MM.1S (cell line): ENCODE data around the gene TGM3.

ENCODE experiments used
- DNase-seq: peaks from one replicate; pipeline ENCODE4 v3.0.0-alpha.2; 2015
- H2AFZ ChIP-seq: fragments of 300-600 bp; sonication (generic); 2 replicates; pipeline ENCODE4 v1.6.0; 2016; ENCODE audit warnings: antibody characterized with exemption, low read length
- H3F3A ChIP-seq: fragments of 300-600 bp; sonication (generic); 2 replicates; pipeline ENCODE4 v1.6.1; 2016; ENCODE audit warnings: mild to moderate bottlenecking, antibody characterized with exemption, low read length, moderate library complexity, mixed read lengths; ENCODE audit not compliant: insufficient read depth
- H3K27ac ChIP-seq: fragments of 300-600 bp; sonication (generic); 2 replicates; pipeline ENCODE4 v1.5.1; 2016; ENCODE audit warnings: mild to moderate bottlenecking, low read length
- H3K27me3 ChIP-seq: fragments of 300-600 bp; sonication (generic); replicated peaks from 2 replicates; pipeline ENCODE4 v1.6.0; 2016; ENCODE audit warnings: low read length; ENCODE audit not compliant: insufficient read depth
- H3K36me3 ChIP-seq: fragments of 300-600 bp; sonication (generic); replicated peaks from 2 replicates; pipeline ENCODE4 v1.6.1; 2016; ENCODE audit warnings: mild to moderate bottlenecking, low read length, mixed read lengths; ENCODE audit not compliant: insufficient read depth
- H3K4me1 ChIP-seq: fragments of 300-600 bp; sonication (generic); 2 replicates; pipeline ENCODE4 v1.6.1; 2016; ENCODE audit warnings: low read length, mixed read lengths
- H3K4me2 ChIP-seq: fragments of 300-600 bp; sonication (generic); 2 replicates; pipeline ENCODE4 v1.6.0; 2016; ENCODE audit warnings: low read depth, low read length
- H3K4me3 ChIP-seq: fragments of 300-600 bp; sonication (generic); 2 replicates; pipeline ENCODE4 v1.5.1; 2016; ENCODE audit warnings: low read length, mixed read lengths
- H3K79me2 ChIP-seq: fragments of 300-600 bp; sonication (generic); 2 replicates; pipeline ENCODE4 v1.6.1; 2016; ENCODE audit warnings: mixed run types, low read length, mixed read lengths
- H3K9ac ChIP-seq: fragments of 300-600 bp; sonication (generic); 2 replicates; pipeline ENCODE4 v1.6.1; 2016; ENCODE audit warnings: low read length, mixed read lengths
- H3K9me2 ChIP-seq: fragments of 300-600 bp; sonication (generic); replicated peaks from 2 replicates; pipeline ENCODE4 v1.6.1; 2016; ENCODE audit warnings: mild to moderate bottlenecking, low read length, mixed read lengths; ENCODE audit not compliant: insufficient read depth
- H3K9me3 ChIP-seq: fragments of 300-600 bp; sonication (generic); replicated peaks from 2 replicates; pipeline ENCODE4 v1.6.1; 2016; ENCODE audit warnings: mild to moderate bottlenecking, low read length, mixed read lengths; ENCODE audit not compliant: insufficient read depth
- H4K20me1 ChIP-seq: fragments of 300-600 bp; sonication (generic); 2 replicates; pipeline ENCODE4 v1.6.1; 2016; ENCODE audit warnings: mild to moderate bottlenecking, low read length, moderate library complexity, mixed read lengths; ENCODE audit not compliant: insufficient read depth
- CTCF ChIP-seq: fragments of 300-600 bp; sonication (generic); IDR thresholded peaks from 2 replicates; pipeline ENCODE4 v1.5.1; 2016; ENCODE audit warnings: antibody characterized with exemption, low read length, mixed read lengths
- EZH2 ChIP-seq: fragments of 300-600 bp; sonication (generic); optimal IDR thresholded peaks from 2 replicates; pipeline ENCODE3; 2017; ENCODE audit warnings: low read depth, mild to moderate bottlenecking, antibody characterized with exemption, low read length, mixed read lengths
- EZH2phosphoT487 ChIP-seq: fragments of 300-600 bp; sonication (generic); IDR thresholded peaks from 2 replicates; pipeline ENCODE4 v1.6.1; 2018; ENCODE audit warnings: antibody characterized with exemption, low read length

TGM3 gene

DNA sequence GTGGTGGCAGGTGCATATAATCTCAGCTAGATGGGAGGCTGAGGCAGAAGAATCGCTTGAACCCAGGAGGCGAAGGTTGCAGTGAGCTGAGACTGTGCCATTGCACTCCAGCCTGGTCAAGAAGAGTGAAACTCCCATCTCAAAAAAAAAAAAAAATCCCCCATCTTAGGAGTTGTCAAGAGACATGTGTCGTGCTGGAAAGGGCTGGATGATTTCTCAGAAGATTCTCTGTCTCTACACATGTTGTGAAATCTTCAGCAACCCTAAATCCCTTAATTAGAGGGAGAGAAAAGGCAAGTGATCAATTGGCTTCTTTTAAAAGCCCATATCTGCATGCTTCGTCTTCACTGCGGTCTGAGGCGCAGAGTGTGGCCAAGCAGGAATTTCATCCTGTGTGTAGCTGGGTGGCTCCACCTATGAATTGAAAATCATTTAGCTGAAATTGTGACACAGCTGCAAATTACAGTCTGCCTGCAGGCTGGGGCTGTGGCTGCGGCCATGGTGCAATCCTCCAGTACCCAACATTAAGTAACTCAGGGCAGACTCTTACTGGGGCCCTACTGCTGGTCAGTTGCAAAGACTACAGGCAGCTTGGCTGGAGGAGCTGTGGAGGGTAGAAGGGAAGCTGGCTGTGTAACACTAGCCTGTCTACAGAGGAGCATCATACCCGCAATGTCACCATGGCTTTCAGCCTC is 3.2 kb upstream of the TGM3 start:
- H3F3A ChIP-seq: no peaks in the 10 kb centered on the region
- no peak overlapping the region for H3K27ac ChIP-seq
- no peak for DNase-seq
- peaks cover 12% of the 10 kb centered on the region; the same call in 1 of the 2 replicates for H3K4me1 ChIP-seq
- no peaks in the 10 kb centered on the region for H3K36me3 ChIP-seq
- H3K9ac ChIP-seq: no peak overlapping the region
- H3K27me3 ChIP-seq: no peaks in the 10 kb centered on the region
- no peak overlapping the region for H2AFZ ChIP-seq
- H3K4me3 ChIP-seq: no peak overlapping the region
- H3K79me2 ChIP-seq: no peaks in the 10 kb centered on the region
- no peaks in the 10 kb centered on the region for H4K20me1 ChIP-seq
- no peak overlapping the region for H3K4me2 ChIP-seq
- TF ChIP-seq EZH2phosphoT487 (no peak), CTCF (no peak), EZH2 (no peak)
- H3K9me3 ChIP-seq: no peaks in the 10 kb centered on the region
- H3K9me2 ChIP-seq: no peaks in the 10 kb centered on the region

- no peaks in the 10 kb centered on the region for H3K36me3 ChIP-seq
- H3K9me3 ChIP-seq: no peaks in the 10 kb centered on the region
- TF ChIP-seq EZH2phosphoT487 (no peak), EZH2 (no peak), CTCF (no peak)
- no peaks in the 10 kb centered on the region for H3K27me3 ChIP-seq
- no peak overlapping the region for H3K27ac ChIP-seq
- H3K9ac ChIP-seq: no peak overlapping the region
- no peaks in the 10 kb centered on the region for H3F3A ChIP-seq
- no peak overlapping the region for H3K4me3 ChIP-seq
- no peak for DNase-seq
- no peak overlapping the region for H2AFZ ChIP-seq
- H3K4me1 ChIP-seq: peaks cover 12% of the 10 kb centered on the region; the same call in 1 of the 2 replicates
- no peaks in the 10 kb centered on the region for H3K79me2 ChIP-seq
- no peaks in the 10 kb centered on the region for H4K20me1 ChIP-seq
- H3K9me2 ChIP-seq: no peaks in the 10 kb centered on the region
- H3K4me2 ChIP-seq: no peak overlapping the region
Observed at GRCh38 chr20:2293486-2293885, 2.3 kb upstream of the TGM3 start.

DNA sequence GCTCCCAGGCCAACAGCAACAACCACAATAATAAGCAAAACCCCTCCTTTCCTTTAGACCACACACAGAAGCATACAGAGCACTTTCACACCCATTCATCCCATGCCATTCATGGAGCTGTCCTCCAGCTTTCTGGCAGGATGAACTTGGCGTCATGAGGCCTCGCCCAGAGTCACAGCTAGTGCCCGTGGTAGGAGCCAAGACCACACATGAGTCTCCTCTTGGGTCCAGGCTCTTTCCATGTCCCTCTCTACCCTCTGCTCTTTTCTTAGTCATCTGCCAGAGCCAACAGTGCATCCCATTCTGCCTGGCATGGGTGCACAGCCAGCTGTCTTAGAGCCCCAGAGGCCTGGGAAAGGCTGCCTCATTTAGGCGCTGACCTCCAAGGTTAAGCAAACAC is 1.8 kb upstream of the TGM3 start:
- no peaks in the 10 kb centered on the region for H3F3A ChIP-seq
- DNase-seq: no peak
- H3K4me2 ChIP-seq: no peak overlapping the region

More for the DNA sequence above, 1.8 kb upstream of the TGM3 start:
- Histone ChIP-seq H3K27me3 (no peaks in the 10 kb centered on the region), H4K20me1 (no peaks in the 10 kb centered on the region), H3K9me3 (no peaks in the 10 kb centered on the region), H3K79me2 (no peaks in the 10 kb centered on the region), H3K9ac (no peak overlapping the region), H3K4me1 (0 out of 2 replicates have a peak, but pooled peaks cover 8% of the 10 kb centered on the region), H3K4me3 (no peak overlapping the region), H3K36me3 (no peaks in the 10 kb centered on the region), H3K27ac (no peak overlapping the region), H2AFZ (no peak overlapping the region), H3K9me2 (no peaks in the 10 kb centered on the region)
- TF ChIP-seq EZH2 (no peak), CTCF (no peak), EZH2phosphoT487 (no peak)
